Activated naive CD4-positive, alpha-beta T cell treated with Interleukin-2 at 50 U/mL for 16 hours (primary cell): ENCODE measurements around the gene PLEKHB1.
"Not testable (repeated sequence)": the region's sequence is repeated elsewhere in the genome, so short reads cannot be mapped to it uniquely, and the experiment has no call there.

Experiments used
- DNase-seq: peaks from one replicate; pipeline ENCODE4 v3.0.0-alpha.2; 2020

The PLEKHB1 gene

GRCh38 chr11:73648571-73649046, 2.2 kb downstream of the PLEKHB1 start:
- DNase-seq: no peak

GRCh38 chr11:73649206-73649605, 2.8 kb downstream of the PLEKHB1 start:
- DNase-seq: no peak

DNA sequence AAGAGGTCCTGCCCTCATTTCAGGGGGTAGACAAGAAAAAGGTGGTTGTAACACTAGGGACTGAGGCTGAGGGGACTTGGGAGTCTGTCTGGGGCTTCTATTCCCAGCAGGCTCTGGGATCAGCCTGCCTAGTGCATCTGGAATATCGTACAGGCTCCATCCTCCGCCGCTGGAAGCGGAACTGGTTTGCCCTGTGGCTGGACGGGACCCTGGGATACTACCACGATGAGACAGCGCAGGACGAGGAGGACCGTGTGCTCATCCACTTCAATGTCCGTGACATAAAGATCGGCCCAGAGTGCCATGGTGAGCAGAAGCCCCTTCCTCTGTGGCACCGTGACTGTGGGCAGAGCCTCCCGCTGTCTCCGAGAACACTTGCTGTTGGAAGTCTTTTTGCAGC, 4.0 kb downstream of the PLEKHB1 start:
- no peak for DNase-seq

DNA sequence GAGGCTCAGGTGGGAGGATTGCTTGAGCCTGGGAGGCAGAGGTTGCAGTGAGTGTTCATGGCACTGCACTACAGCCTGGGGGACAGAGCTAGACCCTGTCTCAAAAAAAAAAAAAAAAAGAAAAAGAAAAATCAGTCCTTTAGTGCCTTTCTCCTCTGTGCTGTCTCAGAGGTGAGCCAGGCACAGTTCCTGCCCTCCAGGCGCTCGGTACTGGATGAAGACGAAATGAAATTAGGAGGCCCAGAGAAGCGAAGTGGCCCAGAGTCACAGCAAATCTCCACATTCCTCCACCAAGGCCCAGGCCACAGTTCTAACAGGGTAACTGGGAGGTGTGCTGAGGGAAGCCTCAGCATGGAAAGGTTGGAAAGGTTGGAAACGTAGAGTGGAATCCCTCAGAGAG, 4.9 kb downstream of the PLEKHB1 start:
- DNase-seq: no peak

- no peak for DNase-seq
Observed at GRCh38 chr11:73651661-73652045, 5.3 kb downstream of the PLEKHB1 start.

- no peak for DNase-seq
Observed at GRCh38 chr11:73652046-73652730, 5.8 kb downstream of the PLEKHB1 start.

DNA sequence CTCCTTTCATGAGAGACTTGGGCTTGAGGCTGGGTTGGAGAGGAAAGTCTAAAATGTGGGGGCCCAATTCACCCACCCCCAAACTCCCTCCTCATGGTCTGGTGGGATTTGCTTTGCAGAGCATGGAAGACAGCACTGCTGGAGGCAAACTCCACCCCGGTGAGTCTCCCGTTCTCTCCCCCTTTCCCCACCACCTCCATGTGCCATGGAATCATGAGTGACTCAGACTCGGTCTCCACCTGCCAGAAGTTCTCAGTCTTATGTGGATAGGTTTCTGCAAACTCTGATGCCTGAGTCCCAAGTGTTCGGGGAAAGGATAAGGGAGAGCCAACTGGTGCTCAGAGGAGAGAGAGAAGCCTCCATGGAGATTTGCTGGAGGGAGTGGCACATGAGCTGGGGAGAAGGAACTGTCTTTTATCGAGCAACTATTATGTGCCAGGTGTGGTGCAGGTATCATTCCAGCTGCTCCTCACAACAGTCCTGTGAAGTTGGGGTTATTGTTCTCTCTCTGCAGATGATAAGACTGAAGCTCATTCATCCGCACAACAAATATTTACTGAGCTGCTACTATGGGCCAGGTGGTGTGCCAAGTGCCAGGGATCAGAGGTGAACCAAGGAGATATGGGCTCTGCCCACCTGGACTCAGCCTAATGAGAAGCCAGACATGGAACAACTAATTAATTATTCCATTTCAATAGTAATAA, 6.6 kb downstream of the PLEKHB1 start:
- DNase-seq: no peak

DNA sequence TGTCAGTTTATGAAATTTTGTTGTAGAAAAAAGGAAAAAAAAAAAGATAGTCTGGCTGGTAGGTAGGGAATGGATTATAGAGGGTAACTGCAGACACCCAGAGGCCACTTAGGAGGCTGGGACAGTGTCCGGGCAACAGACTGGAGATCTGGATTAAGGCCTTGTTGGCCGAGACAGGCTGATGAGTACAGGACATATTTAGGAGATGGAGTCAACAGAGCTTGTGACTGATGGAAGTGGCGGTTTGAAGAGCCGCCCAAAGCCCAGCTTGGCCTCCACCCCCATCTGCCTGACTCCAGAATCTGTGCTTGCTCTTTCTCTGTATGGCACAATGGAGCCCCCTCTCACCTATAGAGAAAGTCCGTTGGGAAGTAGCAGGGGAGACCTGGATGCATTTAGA, 7.6 kb downstream of the PLEKHB1 start:
- DNase-seq: no peak

- DNase-seq: no peak
Observed at GRCh38 chr11:73654482-73655021, 8.2 kb downstream of the PLEKHB1 start.

DNA sequence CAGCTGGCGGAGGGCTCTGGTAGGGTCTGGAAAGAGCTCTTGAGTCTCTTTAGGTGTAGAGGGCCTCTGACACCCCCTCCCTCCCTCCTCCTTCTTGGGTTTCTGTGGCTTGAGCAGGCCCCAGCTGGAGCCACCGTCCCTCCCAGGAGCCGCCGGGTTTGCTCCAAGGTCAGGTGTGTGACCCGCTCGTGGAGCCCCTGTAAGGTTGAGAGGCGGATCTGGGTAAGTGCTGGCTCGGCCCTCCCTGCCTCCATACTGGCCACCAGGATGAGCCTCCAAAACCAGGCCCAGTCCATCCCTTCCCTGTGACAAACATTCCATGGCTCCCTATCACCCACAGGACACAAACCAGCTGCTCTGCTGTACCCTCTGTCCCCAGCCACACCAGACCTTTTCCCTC, 9.3 kb downstream of the PLEKHB1 start:
- DNase-seq: no peak

GRCh38 chr11:73656985-73657384, 10.6 kb downstream of the PLEKHB1 start:
- no peak for DNase-seq

- DNase-seq: no peak
Observed at GRCh38 chr11:73659961-73660360, 13.6 kb downstream of the PLEKHB1 start.

- DNase-seq: no peak
Observed at GRCh38 chr11:73660497-73661034, 14.2 kb downstream of the PLEKHB1 start.

GRCh38 chr11:73661035-73661628, 14.8 kb downstream of the PLEKHB1 start:
- peak; percentile 87 for DNase-seq

GRCh38 chr11:73662445-73663157, 16.2 kb downstream of the PLEKHB1 start:
- no peak for DNase-seq

GRCh38 chr11:73663604-73664495, 17.5 kb downstream of the PLEKHB1 start:
- no peak for DNase-seq

DNA sequence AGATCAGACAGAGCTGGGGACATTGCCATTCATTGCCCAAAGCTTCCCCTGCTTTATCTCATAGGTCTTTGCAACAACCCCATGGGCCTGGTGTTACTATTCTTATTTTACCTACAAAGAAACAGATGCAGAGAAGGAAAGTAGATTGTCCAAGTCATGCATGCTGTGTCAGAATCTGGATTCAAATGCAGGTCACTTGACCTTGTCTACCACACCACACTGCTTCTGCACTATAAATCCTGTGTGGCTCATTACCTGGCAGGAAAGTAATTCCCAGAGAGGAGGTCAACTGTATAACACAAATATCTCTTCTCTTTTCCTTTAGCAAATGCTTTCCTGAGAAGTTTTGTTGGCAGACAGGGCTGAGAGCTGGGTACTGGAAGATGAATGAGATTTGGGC, 18.5 kb downstream of the PLEKHB1 start:
- DNase-seq: no peak

- no peak for DNase-seq
Observed at GRCh38 chr11:73667891-73668290, 21.5 kb downstream of the PLEKHB1 start.

DNA sequence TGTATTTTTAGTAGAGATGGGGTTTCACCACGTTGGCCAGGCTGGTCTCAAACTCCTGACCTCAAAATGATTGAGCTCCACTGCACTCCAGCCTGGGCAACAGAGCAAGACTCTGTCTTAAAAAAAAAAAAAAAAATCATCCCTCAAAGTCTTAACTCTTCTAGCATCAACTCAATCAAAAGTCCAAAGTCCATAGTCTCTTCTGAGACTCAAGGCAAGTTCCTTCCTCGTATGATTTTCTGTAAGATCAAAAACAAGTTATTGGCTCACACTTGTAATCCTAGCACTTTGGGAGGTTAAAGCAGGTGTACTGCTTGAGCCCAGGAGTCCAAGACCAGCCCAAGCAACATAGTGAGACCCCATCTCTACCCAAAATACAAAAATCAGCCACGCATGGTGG, 24.4 kb downstream of the PLEKHB1 start:
- no peak for DNase-seq

DNA sequence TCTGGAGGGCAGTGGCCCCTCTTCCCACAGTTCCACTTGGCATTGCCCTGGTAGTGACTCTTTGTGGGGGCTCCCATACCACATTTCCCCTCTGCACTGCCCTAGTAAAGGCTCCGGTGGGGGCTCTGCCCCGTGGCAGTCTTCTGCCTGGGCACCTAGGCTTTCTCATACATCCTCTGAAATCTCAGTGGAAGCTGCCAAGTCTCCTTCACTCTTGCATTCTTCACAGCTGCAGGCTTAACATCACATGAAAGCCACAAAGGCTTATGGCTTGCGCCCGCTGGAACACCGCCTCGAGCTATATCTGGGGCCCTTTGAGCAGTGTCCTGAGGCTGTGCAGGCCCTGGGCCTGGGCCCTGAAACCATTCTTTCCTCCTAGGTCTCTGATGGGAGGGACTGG, 25.3 kb downstream of the PLEKHB1 start:
- DNase-seq: no peak

DNA sequence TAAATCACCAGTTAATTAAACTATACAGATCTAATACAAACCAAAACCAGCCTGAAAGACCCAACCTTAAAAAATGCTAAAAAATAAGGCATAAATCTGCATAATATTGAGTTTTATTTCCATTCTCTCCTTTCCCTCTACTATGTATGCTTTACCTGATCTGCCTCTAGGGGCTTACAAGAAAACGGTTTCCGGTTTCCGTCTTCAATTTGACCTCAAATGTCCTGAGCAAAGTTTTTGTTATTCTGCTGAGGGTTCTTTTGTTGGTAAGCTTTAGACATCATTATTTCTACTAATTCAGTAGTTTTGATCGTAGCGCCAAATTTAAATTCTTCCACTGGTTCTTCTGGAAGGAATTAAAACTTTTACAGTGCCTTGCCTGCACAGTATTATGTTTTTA, 30.2 kb downstream of the PLEKHB1 start:
- DNase-seq: not testable (repeated sequence)

- DNase-seq: no peak
Observed at GRCh38 chr11:73680687-73681086, 34.3 kb downstream of the PLEKHB1 start.
